Renal cortical epithelial cell (primary cell): ENCODE results near the gene ZNF555. TPM values are rescaled to one million over a fixed set of nuclear protein-coding genes. Genes with fewer than 3 reads are reported as not detected.
"Not testable (repeated sequence)": the region's sequence is repeated elsewhere in the genome, so short reads cannot be mapped to it uniquely, and the experiment has no call there.

Experiments used
- DNase-seq: peaks from one replicate; pipeline ENCODE4 v3.0.0-alpha.2; 2011; ENCODE audit warnings: low read depth
- total RNA-seq: library from RNA; depleted of rRNA; stranded (reverse); fragments of >200 nt; gene quantifications from 2 replicates; pipeline ENCODE4 v1.2.3, GENCODE V29; 2014

ZNF555 gene
- total RNA-seq = 8.7 and 18.3 TPM in 2 replicates

- DNase-seq = peak; percentile 96
Measured at GRCh38 chr19:2840794-2841791, at the start of gene ZNF555. Gene ZNF555, plus strand, starts transcription at chr19:2841475. Its CDS starts 98 bp downstream, at chr19:2841573.

- DNase-seq = no peak
Measured at GRCh38 chr19:2791876-2792275, 49.4 kb upstream of the ZNF555 start.

GRCh38 chr19:2792666-2793065 is 48.6 kb upstream of the ZNF555 start:
- DNase-seq = not testable (repeated sequence)

- DNase-seq = no peak
Measured at GRCh38 chr19:2793126-2793525, 48.1 kb upstream of the ZNF555 start.

- no peak for DNase-seq
Measured at GRCh38 chr19:2793577-2793976, 47.7 kb upstream of the ZNF555 start.

- no peak for DNase-seq
Measured at GRCh38 chr19:2795827-2796658, 45.2 kb upstream of the ZNF555 start.

- DNase-seq = no peak
Measured at GRCh38 chr19:2796659-2797266, 44.5 kb upstream of the ZNF555 start.

- no peak for DNase-seq
Measured at GRCh38 chr19:2797280-2797679, 44.0 kb upstream of the ZNF555 start.

GRCh38 chr19:2798158-2798685 is 43.1 kb upstream of the ZNF555 start:
- DNase-seq = no peak

GRCh38 chr19:2798733-2799132 is 42.5 kb upstream of the ZNF555 start:
- no peak for DNase-seq

GRCh38 chr19:2799273-2800020 is 41.8 kb upstream of the ZNF555 start:
- no peak for DNase-seq

- DNase-seq = no peak
Measured at GRCh38 chr19:2800506-2800905, 40.8 kb upstream of the ZNF555 start.

- no peak for DNase-seq
Measured at GRCh38 chr19:2802826-2803225, 38.4 kb upstream of the ZNF555 start.

GRCh38 chr19:2803486-2804155 is 37.7 kb upstream of the ZNF555 start:
- no peak for DNase-seq

GRCh38 chr19:2804156-2805004 is 36.9 kb upstream of the ZNF555 start:
- no peak for DNase-seq

- DNase-seq = no peak
Measured at GRCh38 chr19:2805261-2805900, 35.9 kb upstream of the ZNF555 start.

GRCh38 chr19:2805991-2806649 is 35.2 kb upstream of the ZNF555 start:
- DNase-seq = no peak

- DNase-seq = no peak
Measured at GRCh38 chr19:2806736-2807378, 34.4 kb upstream of the ZNF555 start.
